Lower leg skin (tissue), 4 donors: ENCODE results near the gene GLTP. TPM values are rescaled to one million over a fixed set of nuclear protein-coding genes. Genes with fewer than 3 reads are reported as not detected.

Experiments
- DNase-seq, 2 donors: peaks; one replicate each; pipeline ENCODE4 v3.0.0-alpha.2; 2019; ENCODE audit warnings: low spot score in 2 of 2
- H3K4me3 ChIP-seq: fragments of 200-600 bp; sonication (generic); 2 replicates; pipeline ENCODE4 v1.5.1; 2017; ENCODE audit warnings: mild to moderate bottlenecking, low read depth; ENCODE audit not compliant: poor library complexity, severe bottlenecking
- POLR2A ChIP-seq, 2 donors: fragments of 450-650 bp; IDR thresholded peaks; one replicate each; pipeline ENCODE4 v1.6.1; 2016 to 2017; ENCODE audit warnings: antibody characterized with exemption in 2 of 2, mild to moderate bottlenecking in 1 of 2, moderate library complexity in 1 of 2
- WGBS, 2 donors: methylation state at CpG; one replicate each; pipeline ENCODE4 v1.1.5; 2018; 5-methylcytosine and 5-hydroxymethylcytosine counted together
- intact Hi-C: fragments of 100-400 bp; cut with DNase I; formaldehyde crosslinking; loops from one replicate; pipeline ENCODE4 v1.15.0; 2023; ENCODE audit warnings: low total_unique reads
- total RNA-seq, 4 donors: library from RNA; depleted of rRNA; stranded (reverse); fragments of >200 nt; gene quantifications; one replicate each; pipeline ENCODE4 v1.1.0, GENCODE V29; 2016
- TF ChIP-seq, protein P1 (sequence below), 3 donors: fragments of 450-650 bp; IDR thresholded peaks; one replicate each; pipeline ENCODE4 v1.5.1; 2016; ENCODE audit warnings: antibody characterized with exemption in 3 of 3, mild to moderate bottlenecking in 3 of 3, moderate library complexity in 2 of 3

The GLTP gene
- total RNA-seq, 4 donors from 2014 or later: 536 to 775 (median 660) TPM

DNA sequence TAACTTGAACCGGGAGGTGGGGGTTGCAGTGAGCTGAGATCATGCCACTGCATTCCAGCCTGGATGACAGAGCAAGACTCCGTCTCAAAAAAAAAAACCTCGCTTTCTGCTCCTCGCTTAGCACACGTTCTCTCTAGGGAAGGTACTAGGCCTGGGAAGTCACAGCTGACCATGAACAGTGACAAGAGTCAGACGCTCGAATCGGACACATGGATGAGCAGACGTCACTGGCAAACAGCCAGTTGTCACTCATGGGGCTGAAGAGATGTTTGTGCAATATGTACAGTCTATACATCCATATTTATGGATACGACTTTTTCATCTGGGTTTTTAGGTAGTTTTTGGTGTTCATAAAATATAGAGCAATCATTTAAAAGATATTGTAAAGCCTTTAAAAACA is 39.1 kb upstream of the GLTP start:
- TF ChIP-seq POLR2A (IDR thresholded peaks at IDR 0.05): no peak
- TF ChIP-seq, protein P1, sequence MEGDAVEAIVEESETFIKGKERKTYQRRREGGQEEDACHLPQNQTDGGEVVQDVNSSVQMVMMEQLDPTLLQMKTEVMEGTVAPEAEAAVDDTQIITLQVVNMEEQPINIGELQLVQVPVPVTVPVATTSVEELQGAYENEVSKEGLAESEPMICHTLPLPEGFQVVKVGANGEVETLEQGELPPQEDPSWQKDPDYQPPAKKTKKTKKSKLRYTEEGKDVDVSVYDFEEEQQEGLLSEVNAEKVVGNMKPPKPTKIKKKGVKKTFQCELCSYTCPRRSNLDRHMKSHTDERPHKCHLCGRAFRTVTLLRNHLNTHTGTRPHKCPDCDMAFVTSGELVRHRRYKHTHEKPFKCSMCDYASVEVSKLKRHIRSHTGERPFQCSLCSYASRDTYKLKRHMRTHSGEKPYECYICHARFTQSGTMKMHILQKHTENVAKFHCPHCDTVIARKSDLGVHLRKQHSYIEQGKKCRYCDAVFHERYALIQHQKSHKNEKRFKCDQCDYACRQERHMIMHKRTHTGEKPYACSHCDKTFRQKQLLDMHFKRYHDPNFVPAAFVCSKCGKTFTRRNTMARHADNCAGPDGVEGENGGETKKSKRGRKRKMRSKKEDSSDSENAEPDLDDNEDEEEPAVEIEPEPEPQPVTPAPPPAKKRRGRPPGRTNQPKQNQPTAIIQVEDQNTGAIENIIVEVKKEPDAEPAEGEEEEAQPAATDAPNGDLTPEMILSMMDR (IDR thresholded peaks at IDR 0.05): no peak
- intact Hi-C loops: loop anchor here (10.0 kb wide), 1 partner anchor 65 kb away; no protein-coding TSS in a partner anchor
- H3K4me3 ChIP-seq: no peak overlapping the region
- 79 to 83% methylated on average over 10 of the region's 10 CpGs for WGBS, 2 donors
- no peak for DNase-seq

DNA sequence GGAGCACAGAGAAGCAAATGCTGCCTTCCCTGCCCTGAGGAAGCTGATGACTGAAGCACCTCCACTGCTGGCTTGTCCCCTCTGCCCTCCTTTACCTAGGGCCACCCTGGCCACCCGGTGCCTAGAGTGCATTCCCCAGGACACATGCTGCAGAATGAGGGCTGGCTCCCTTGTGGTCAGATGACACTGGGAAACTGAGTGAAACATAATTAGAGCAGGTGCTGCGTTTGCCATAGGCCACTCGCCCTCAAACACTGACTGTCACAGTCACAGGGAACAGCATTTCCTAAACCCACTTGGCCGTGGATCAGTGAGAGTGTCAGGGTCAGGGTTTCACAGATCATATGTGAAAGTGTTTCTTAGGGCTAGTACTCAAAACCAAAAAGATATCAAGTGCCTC is 35.7 kb upstream of the GLTP start:
- intact Hi-C loops: loop anchor here (10.0 kb wide), 1 partner anchor 61 kb away; no protein-coding TSS in a partner anchor
- WGBS, 2 donors: 84 to 85% methylated on average over 4 of the region's 4 CpGs
- no peak for DNase-seq
- H3K4me3 ChIP-seq: no peak overlapping the region
- TF ChIP-seq POLR2A (IDR thresholded peaks at IDR 0.05): no peak
- TF ChIP-seq, protein P1 (IDR thresholded peaks at IDR 0.05): no peak

DNA sequence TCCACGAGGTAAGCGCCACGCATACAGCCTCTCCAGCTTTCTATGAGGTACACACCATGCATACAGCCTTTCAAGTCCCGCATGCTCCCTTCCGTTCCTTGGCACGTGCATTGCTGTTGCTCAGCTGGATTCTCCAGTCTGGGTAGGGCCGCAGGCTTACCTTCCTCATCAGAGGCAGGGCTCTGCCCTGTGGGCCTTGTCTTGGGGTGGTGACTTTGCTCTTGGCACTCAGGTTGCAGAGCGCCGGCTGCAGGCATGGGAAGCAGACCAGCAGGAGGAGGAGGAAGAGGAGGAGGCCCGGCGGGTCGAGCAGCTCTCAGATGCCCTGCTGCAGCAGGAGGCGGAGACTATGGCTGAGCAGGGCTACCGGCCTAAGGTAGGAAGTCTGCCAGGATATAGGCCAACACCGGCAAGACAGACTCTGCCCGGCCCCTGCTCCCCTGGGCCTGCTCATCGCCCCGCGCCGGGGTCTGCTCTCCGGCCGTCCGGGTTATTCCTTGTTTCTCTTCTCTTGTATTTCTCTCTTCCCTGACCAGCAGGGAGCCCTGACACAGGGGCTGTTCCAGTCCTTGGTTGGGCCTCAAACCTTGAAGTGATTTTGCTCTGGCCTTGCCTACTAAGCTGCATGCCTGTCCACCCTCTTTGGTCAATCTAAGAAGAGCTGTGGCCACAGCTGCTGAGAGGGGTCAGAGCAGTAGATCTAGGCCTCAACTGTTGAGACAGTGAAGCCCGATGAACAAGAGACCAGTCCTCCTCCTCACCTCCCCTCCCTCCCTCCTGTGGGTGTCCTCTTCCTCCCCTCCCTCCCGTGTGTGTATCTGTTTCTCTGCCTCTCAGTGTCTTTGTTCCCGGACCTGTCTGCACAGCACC is 35.1 kb upstream of the GLTP start:
- WGBS, 2 donors: 49 to 59% methylated on average over 26 of the region's 26 CpGs
- DNase-seq: no peak
- intact Hi-C loops: loop anchor here (10.0 kb wide), 1 partner anchor 61 kb away; no protein-coding TSS in a partner anchor
- TF ChIP-seq, protein P1 (IDR thresholded peaks at IDR 0.05): no peak
- H3K4me3 ChIP-seq: no peak overlapping the region

DNA sequence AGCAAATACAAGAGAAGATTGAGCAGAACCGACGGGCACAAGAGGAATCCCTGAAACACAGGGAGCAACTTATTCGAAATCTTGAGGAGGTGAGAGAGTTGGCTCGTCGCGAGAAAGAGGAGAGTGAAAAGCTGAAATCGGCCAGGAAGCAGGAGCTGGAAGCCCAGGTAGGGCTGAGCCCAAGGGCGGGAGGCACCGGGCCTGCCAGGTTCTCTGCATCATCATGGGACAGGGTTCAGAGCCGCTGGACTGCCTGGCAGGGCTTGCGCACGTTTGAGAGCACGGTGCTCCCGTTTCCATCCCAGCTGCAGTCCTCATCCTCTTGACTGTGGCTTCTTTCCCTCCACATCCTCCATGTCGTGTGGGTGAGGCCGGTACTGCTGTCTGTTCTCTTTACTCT is 34.1 kb upstream of the GLTP start:
- no peak overlapping the region for H3K4me3 ChIP-seq
- TF ChIP-seq POLR2A (IDR thresholded peaks at IDR 0.05): no peak
- TF ChIP-seq, protein P1 (IDR thresholded peaks at IDR 0.05): no peak
- intact Hi-C loops: loop anchor here (10.0 kb wide), 1 partner anchor 60 kb away; no protein-coding TSS in a partner anchor
- no peak for DNase-seq
- 64 to 73% methylated on average over 16 of the region's 16 CpGs for WGBS, 2 donors

DNA sequence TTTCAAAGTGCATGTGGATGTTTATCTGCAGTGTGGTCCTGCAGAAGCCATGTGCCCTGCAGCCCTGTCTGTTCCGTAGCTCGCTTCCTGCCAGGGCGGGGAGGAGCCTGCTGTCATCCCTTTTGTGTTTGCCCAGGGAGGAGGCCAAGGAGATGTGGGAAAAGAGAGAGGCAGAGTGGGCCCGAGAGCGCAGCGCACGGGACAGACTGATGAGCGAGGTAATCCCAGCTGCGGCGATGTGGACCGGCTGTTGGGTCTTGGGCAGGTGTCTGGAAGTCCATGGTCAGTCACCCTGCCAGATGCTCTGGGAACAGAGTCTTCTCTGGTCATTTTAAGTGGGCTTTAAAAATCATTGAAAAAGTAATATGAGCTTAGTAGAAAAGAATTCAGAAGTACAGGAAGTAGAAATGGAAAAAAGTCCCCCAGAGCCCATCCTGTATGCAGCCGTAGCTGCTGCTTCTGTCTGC is 32.5 kb upstream of the GLTP start:
- WGBS, 2 donors: 85 to 87% methylated on average over 12 of the region's 12 CpGs
- intact Hi-C loops: loop anchor here (10.0 kb wide), 1 partner anchor 58 kb away; no protein-coding TSS in a partner anchor
- no peak overlapping the region for H3K4me3 ChIP-seq
- TF ChIP-seq, protein P1 (IDR thresholded peaks at IDR 0.05): no peak
- no peak for TF ChIP-seq POLR2A (IDR thresholded peaks at IDR 0.05)
- DNase-seq: no peak
